Astrocyte of the spinal cord (primary cell): ENCODE data around the gene ARMC12.
"Not testable (repeated sequence)": the region's sequence is repeated elsewhere in the genome, so short reads cannot be mapped to it uniquely, and the experiment has no call there.

Experiments
- DNase-seq: peaks from one replicate; pipeline ENCODE4 v3.0.0; 2011; ENCODE audit warnings: low read depth, low spot score
- H3K4me3 ChIP-seq: 2 replicates; pipeline ENCODE4 v1.5.1; 2011; ENCODE audit warnings: low read depth, mild to moderate bottlenecking, low read length, moderate library complexity
- CTCF ChIP-seq: IDR thresholded peaks from 2 replicates; pipeline ENCODE4 v1.5.1; 2012; ENCODE audit warnings: low read depth, mild to moderate bottlenecking, low read length, inconsistent platforms
- in situ Hi-C: cut with HindIII; loops from 2 replicates; pipeline ENCODE4 v1.10.0; 2017; ENCODE audit warnings: low sequenced_read_pairs

The ARMC12 gene

GRCh38 chr6:35728683-35729678 lies 7.9 kb upstream of the ARMC12 start:
- no peak for DNase-seq
- in situ Hi-C loops = no loop called here
- TF ChIP-seq CTCF = no peak
- no peak overlapping the region for H3K4me3 ChIP-seq

GRCh38 chr6:35729722-35730121 lies 7.1 kb upstream of the ARMC12 start:
- no peak for DNase-seq
- no peak overlapping the region for H3K4me3 ChIP-seq
- no peak for TF ChIP-seq CTCF
- in situ Hi-C loops = no loop called here

- peak overlapping the region; percentile 11 for H3K4me3 ChIP-seq
- in situ Hi-C loops = no loop called here
- DNase-seq = no peak
- no peak for TF ChIP-seq CTCF
These were observed 6.0 kb upstream of the ARMC12 start for GRCh38 chr6:35730745-35731413.

- no peak for TF ChIP-seq CTCF
- peak overlapping the region; percentile 45 for H3K4me3 ChIP-seq
- in situ Hi-C loops = no loop called here
- DNase-seq = peak; percentile 90
These were observed 5.5 kb upstream of the ARMC12 start for GRCh38 chr6:35731414-35731735.

- H3K4me3 ChIP-seq = peak overlapping the region; percentile 45
- in situ Hi-C loops = no loop called here
- DNase-seq = peak; percentile 98
- TF ChIP-seq CTCF = peak; percentile 6
These were observed 4.9 kb upstream of the ARMC12 start for GRCh38 chr6:35731736-35732532.

GRCh38 chr6:35733633-35734032 lies 3.2 kb upstream of the ARMC12 start:
- no peak for TF ChIP-seq CTCF
- in situ Hi-C loops = no loop called here
- H3K4me3 ChIP-seq = no peak overlapping the region
- no peak for DNase-seq

GRCh38 chr6:35734319-35734718 lies 2.5 kb upstream of the ARMC12 start:
- in situ Hi-C loops, H3K4me3 ChIP-seq, DNase-seq: not testable (repeated sequence)
